ENCODE measurements around the gene C11orf91.

Gene C11orf91, protein sequence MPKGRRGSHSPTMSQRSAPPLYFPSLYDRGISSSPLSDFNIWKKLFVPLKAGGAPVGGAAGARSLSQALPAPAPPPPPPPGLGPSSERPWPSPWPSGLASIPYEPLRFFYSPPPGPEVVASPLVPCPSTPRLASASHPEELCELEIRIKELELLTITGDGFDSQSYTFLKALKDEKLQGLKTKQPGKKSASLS

DNA sequence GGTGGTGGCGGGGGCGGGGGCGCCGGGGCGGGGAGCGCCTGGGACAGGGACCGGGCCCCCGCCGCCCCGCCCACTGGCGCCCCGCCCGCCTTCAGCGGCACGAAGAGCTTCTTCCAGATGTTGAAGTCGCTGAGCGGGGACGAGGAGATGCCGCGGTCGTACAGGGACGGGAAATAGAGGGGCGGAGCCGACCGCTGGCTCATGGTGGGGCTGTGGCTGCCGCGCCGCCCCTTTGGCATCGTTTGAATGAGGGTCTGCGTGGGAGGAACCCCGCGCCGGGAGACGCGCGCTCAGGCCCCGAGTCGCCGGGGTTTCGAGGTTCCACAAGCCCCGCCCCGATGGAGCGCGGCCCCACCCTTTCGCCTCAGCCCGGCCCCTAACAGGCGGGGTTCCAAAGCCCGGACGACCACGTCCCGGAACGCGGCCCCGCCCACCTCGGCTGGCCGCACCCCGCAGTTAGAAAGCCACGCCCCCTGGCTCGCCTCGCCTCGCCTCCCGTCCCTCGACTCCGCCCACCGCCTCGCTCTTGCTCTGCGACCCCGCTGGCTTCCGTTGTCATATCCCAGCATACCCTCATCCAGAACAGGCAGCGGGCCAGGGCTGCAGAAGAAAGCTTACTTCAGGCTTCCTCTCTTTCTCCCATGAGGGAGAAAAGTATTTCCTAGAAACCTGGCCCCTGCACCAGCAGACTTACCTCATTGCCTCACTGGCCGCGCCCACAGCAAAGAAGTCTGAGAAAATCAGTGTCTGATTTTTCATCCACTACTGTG, at the start of gene C11orf91:
Gene C11orf91, minus strand, starts transcription at position 325 of the 770 bp plus-strand sequence. Its CDS starts 86 bp downstream, at position 239.
- DNase-seq (ENCODE audit: low read depth, low spot score): peak; percentile 62
- peak within 1 kb of the TSS; percentile 75 for H3K4me3 ChIP-seq
- TF ChIP-seq EZH2 (IDR thresholded peaks at IDR 0.05): no peak
- no peak for TF ChIP-seq FOXP2 (optimal IDR thresholded peaks at IDR 0.05; ENCODE audit: control extremely low read depth, extremely low read length, insufficient read depth)
- peak; percentile 83 for TF ChIP-seq POLR2AphosphoS5 (IDR thresholded peaks at IDR 0.05; ENCODE audit: borderline replicate concordance, low read depth, low read length)
- H3K9ac ChIP-seq (ENCODE audit: insufficient read length): peak within 1 kb of the TSS; percentile 68
- no peaks in the 10 kb centered on the region for H3K9me3 ChIP-seq (ENCODE audit: low read depth, low read length)
- H3K27ac ChIP-seq: peak within 1 kb of the TSS; percentile 82
- no peaks in the 10 kb centered on the region for H3K36me3 ChIP-seq (ENCODE audit: insufficient read depth, low read length)

DNA sequence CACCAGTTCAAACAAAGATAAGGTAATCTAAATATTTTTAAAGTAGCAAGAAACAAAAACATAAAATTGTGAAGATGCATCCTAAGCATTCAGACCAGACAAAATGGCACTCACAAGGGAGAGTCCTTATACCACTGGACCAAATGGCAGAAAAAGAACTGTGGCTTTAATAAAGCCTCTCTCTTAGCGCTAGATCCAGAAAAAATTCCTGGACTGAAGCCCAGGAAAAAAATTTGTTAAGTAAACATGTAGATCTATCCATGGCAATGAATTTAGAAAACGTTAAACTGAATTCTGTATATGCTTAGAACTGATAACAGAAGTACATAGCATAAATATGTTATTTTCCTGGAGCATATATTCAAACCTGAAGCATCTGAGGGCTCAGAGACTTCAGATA, 47.4 kb upstream of the C11orf91 start:
- Histone ChIP-seq H3K27ac (no peak overlapping the region), H3K36me3 (ENCODE audit: insufficient read depth, low read length) (peaks cover 15% of the 10 kb centered on the region), H3K4me3 (no peak overlapping the region), H3K9ac (ENCODE audit: insufficient read length) (no peak overlapping the region), H3K9me3 (ENCODE audit: low read depth, low read length) (no peaks in the 10 kb centered on the region)
- no peak for DNase-seq (ENCODE audit: low read depth, low spot score)
- no peak for TF ChIP-seq POLR2AphosphoS5 (IDR thresholded peaks at IDR 0.05; ENCODE audit: borderline replicate concordance, low read depth, low read length)
- no peak for TF ChIP-seq EZH2 (IDR thresholded peaks at IDR 0.05)
- no peak for TF ChIP-seq FOXP2 (optimal IDR thresholded peaks at IDR 0.05; ENCODE audit: control extremely low read depth, extremely low read length, insufficient read depth)

DNA sequence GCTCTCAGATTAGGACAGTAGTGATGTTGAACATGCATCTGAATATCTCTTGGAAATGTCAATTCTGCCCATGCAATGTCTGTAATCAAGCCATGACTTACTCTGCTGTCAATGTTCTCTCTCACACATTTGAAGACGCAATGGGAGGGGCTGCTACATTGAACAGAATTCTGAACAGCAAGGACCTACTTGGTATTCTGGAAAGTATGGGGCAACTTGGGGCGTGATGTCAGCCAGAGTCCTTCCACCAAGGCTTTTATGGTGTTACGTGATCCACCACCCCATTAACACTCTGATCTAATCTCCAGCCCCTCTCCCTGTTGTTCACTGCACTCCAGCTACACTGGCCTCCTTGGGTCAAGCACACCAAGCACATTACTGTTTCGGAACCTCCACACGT, 42.7 kb upstream of the C11orf91 start:
- no peak for DNase-seq (ENCODE audit: low read depth, low spot score)
- Histone ChIP-seq H3K9me3 (ENCODE audit: low read depth, low read length) (no peaks in the 10 kb centered on the region), H3K27ac (no peak overlapping the region), H3K9ac (ENCODE audit: insufficient read length) (no peak overlapping the region), H3K4me3 (no peak overlapping the region), H3K36me3 (ENCODE audit: insufficient read depth, low read length) (peaks cover 14% of the 10 kb centered on the region)
- TF ChIP-seq FOXP2 (optimal IDR thresholded peaks at IDR 0.05; ENCODE audit: control extremely low read depth, extremely low read length, insufficient read depth): no peak
- no peak for TF ChIP-seq POLR2AphosphoS5 (IDR thresholded peaks at IDR 0.05; ENCODE audit: borderline replicate concordance, low read depth, low read length)
- no peak for TF ChIP-seq EZH2 (IDR thresholded peaks at IDR 0.05)

DNA sequence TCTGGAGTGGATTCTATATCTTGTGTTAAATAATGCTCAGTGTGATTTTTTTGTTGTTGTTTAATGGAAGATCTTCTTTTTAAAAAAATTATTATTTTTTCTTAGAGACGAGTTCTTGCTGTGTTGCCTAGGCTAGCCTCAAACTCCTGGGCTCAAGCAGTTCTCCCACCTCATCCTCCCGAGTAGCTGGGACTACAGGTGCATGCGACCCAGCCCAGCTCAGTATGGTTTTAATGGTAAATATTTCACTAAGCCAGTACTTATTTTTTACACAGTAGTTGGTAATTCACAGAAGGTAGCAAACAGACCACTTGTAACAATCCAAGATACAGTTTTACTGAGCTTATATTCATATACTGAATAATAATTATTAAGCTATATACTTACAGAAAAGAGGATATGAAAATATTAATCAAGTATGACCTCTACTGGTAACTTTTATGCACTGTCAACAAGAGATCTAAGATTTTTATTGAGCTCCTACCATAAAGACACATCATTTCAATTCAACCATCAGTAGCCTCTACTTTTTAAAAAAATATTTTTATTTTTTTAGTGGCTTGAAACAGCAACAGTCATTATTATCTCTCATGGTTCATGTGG, 41.7 kb upstream of the C11orf91 start:
- Histone ChIP-seq H3K4me3 (no peak overlapping the region), H3K9me3 (ENCODE audit: low read depth, low read length) (no peaks in the 10 kb centered on the region), H3K27ac (no peak overlapping the region), H3K9ac (ENCODE audit: insufficient read length) (no peak overlapping the region), H3K36me3 (ENCODE audit: insufficient read depth, low read length) (peaks cover 14% of the 10 kb centered on the region)
- no peak for DNase-seq (ENCODE audit: low read depth, low spot score)
- no peak for TF ChIP-seq POLR2AphosphoS5 (IDR thresholded peaks at IDR 0.05; ENCODE audit: borderline replicate concordance, low read depth, low read length)
- TF ChIP-seq EZH2 (IDR thresholded peaks at IDR 0.05): no peak
- TF ChIP-seq FOXP2 (optimal IDR thresholded peaks at IDR 0.05; ENCODE audit: control extremely low read depth, extremely low read length, insufficient read depth): no peak

DNA sequence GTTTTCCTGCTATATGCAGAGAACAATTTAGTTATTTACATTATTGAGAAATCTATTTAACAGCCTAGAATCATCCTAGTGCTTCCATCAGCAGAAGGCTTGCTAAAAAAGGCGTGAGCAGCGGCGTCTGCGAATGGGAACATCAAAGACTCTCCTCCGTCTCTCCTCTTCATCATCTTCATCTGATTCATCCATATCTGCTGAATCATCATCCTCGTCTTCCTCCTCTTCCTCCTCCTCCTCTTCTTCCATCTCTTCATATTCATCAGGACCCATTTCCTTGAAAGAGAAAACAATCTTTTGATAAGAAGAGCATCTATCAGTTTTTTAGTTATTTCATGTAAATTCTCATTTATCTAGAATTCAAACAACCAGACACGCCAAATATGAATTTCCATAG, 41.2 kb upstream of the C11orf91 start:
- Histone ChIP-seq H3K9me3 (ENCODE audit: low read depth, low read length) (no peaks in the 10 kb centered on the region), H3K27ac (no peak overlapping the region), H3K9ac (ENCODE audit: insufficient read length) (no peak overlapping the region), H3K36me3 (ENCODE audit: insufficient read depth, low read length) (peaks cover 11% of the 10 kb centered on the region), H3K4me3 (no peak overlapping the region)
- TF ChIP-seq POLR2AphosphoS5 (IDR thresholded peaks at IDR 0.05; ENCODE audit: borderline replicate concordance, low read depth, low read length) (no peak), FOXP2 (optimal IDR thresholded peaks at IDR 0.05; ENCODE audit: control extremely low read depth, extremely low read length, insufficient read depth) (no peak), EZH2 (IDR thresholded peaks at IDR 0.05) (no peak)
- DNase-seq (ENCODE audit: low read depth, low spot score): no peak

DNA sequence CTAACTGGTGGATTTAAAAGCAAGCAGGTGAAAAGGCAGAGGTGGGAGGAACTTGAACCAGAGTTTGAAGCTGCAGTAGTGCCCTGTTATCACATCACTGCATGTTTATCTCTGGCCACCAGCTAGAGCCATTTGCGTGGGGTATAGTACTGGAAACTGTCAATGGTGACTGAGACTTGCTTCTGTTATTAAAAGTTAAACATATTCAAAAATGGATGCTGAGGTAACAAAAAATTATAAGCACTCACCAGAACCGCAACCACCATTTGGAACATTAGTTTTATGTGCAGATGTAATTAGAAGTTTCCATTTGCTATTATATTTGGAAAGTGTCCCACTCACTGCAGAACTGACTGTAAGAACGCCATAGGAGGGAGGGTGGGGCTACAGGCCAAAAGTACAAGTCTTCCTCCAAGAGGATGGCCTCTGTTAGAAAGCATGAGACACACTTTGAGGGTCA, 36.8 kb upstream of the C11orf91 start:
- no peak for TF ChIP-seq POLR2AphosphoS5 (IDR thresholded peaks at IDR 0.05; ENCODE audit: borderline replicate concordance, low read depth, low read length)
- no peak for TF ChIP-seq EZH2 (IDR thresholded peaks at IDR 0.05)
- no peak for TF ChIP-seq FOXP2 (optimal IDR thresholded peaks at IDR 0.05; ENCODE audit: control extremely low read depth, extremely low read length, insufficient read depth)
- H3K27ac ChIP-seq: no peak overlapping the region
- H3K9ac ChIP-seq (ENCODE audit: insufficient read length): no peak overlapping the region
- peak overlapping the region; percentile 96 for H3K4me3 ChIP-seq
- no peaks in the 10 kb centered on the region; the same call in 1 of the 2 replicates for H3K36me3 ChIP-seq (ENCODE audit: insufficient read depth, low read length)
- no peak for DNase-seq (ENCODE audit: low read depth, low spot score)
- no peaks in the 10 kb centered on the region for H3K9me3 ChIP-seq (ENCODE audit: low read depth, low read length)

DNA sequence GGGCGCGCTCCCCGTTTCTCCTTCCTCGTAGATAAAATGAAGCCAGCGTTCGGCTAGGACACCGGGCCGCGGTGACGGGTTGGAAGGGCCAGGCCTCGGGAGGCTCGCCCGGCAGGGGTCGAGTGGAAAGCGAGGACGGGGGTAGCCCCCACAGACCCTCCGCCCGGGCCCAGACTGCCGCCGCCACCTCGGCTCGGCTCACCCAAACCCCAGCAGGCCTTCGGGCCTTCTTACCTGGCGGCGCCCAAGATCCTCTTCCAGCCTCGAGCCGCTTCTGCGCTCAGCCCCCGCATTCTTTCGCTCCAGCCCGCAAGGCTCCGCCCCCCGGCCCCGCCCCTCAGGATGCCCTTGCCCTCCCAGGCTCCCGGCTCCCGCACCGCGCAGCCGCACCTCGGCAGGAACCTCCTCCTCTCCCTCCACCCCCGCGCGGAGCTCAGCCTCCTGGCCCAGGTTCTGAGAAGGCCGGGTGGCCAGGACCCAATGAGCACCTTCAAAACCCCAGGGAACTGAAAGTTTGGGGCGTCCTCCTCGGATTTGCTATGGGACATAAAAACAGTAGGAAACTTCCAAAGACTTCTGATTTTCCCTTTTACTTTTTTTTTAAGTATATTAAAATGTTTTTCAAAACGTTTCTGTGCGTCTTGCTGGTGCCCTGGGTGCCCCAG, 35.7 kb upstream of the C11orf91 start, which contains the start of gene CD59:
Gene CD59, minus strand, starts transcription at position 276 of the 665 bp plus-strand sequence. CDS start 13,978 bp downstream, outside the sequence.
- H3K9me3 ChIP-seq (ENCODE audit: low read depth, low read length): no peaks in the 10 kb centered on the region
- DNase-seq (ENCODE audit: low read depth, low spot score): peak; percentile 24
- TF ChIP-seq EZH2 (IDR thresholded peaks at IDR 0.05): no peak
- TF ChIP-seq POLR2AphosphoS5 (IDR thresholded peaks at IDR 0.05; ENCODE audit: borderline replicate concordance, low read depth, low read length): peak; percentile 80
- no peaks in the 10 kb centered on the region; the same call in 1 of the 2 replicates for H3K36me3 ChIP-seq (ENCODE audit: insufficient read depth, low read length)
- peak within 1 kb of the TSS; percentile 96 for H3K4me3 ChIP-seq
- peak within 1 kb of the TSS; percentile 90 for H3K9ac ChIP-seq (ENCODE audit: insufficient read length)
- no peak within 1 kb of the TSS for H3K27ac ChIP-seq
